Mesothelial cell of epicardium (in vitro differentiated cells): ENCODE data around the gene EIF4E3. TPM values are rescaled to one million over a fixed set of nuclear protein-coding genes. Genes with fewer than 3 reads are reported as not detected.

Experiments used
- DNase-seq, 2 experiments: peaks; one replicate each; pipeline ENCODE4 v3.0.0; 2021; ENCODE audit warnings: low spot score in 2 of 2; ENCODE audit not compliant: unreplicated experiment in 2 of 2
- H3K27ac Mint-ChIP-seq: 2 replicates; pipeline ENCODE4 v1.8.0; 2021; ENCODE audit warnings: mixed read lengths
- H3K27me3 Mint-ChIP-seq: 2 replicates; pipeline ENCODE4 v1.8.0; 2021; ENCODE audit warnings: low read depth, mixed read lengths
- H3K36me3 Mint-ChIP-seq: 2 replicates; pipeline ENCODE4 v1.8.0; 2021; ENCODE audit warnings: mixed read lengths
- H3K4me1 Mint-ChIP-seq: 2 replicates; pipeline ENCODE4 v1.8.0; 2021; ENCODE audit warnings: mixed read lengths
- H3K4me3 Mint-ChIP-seq: 2 replicates; pipeline ENCODE4 v1.8.0; 2021; ENCODE audit warnings: mild to moderate bottlenecking, moderate library complexity, mixed read lengths
- H3K9me3 Mint-ChIP-seq: 2 replicates; pipeline ENCODE4 v1.8.0; 2021; ENCODE audit warnings: mixed read lengths
- total RNA-seq: library from RNA; stranded (reverse); gene quantifications from 3 replicates; pipeline ENCODE4 v1.2.1, GENCODE V29; 2021
- TF ChIP-seq, protein P1 (sequence below): fragments of 200-600 bp; sonication (generic); IDR thresholded peaks from one replicate; pipeline ENCODE4 v1.5.0; 2021; ENCODE audit warnings: antibody characterized with exemption; ENCODE audit not compliant: unreplicated experiment

The EIF4E3 gene
- total RNA-seq, 1 donor from 2014 or later: 9.9 TPM

DNA sequence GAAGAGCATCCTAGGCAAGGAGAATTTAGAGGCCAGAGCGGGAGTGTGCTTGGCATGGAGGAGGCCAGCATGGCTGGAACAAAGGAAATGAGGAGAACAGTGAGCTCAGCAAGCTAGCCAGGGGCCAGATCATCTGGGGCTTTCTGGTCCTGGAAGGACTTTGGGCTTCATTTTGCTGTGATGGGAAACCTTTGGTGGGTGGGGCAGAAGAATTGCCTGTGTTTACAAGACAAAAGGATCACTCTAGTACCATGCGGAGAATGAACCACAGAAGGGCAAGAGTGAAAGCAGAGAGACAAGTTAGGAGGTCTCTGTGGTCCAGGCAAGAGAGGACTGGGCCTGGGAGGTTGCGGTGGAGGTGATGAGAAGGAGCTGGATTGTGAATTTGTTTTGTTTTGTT is 80.1 kb downstream of the EIF4E3 start:
- no peak overlapping the region for H3K27ac Mint-ChIP-seq

GRCh38 chr3:71641674-71642073 is 83.5 kb downstream of the EIF4E3 start:
- no peak for DNase-seq
- TF ChIP-seq, protein P1, sequence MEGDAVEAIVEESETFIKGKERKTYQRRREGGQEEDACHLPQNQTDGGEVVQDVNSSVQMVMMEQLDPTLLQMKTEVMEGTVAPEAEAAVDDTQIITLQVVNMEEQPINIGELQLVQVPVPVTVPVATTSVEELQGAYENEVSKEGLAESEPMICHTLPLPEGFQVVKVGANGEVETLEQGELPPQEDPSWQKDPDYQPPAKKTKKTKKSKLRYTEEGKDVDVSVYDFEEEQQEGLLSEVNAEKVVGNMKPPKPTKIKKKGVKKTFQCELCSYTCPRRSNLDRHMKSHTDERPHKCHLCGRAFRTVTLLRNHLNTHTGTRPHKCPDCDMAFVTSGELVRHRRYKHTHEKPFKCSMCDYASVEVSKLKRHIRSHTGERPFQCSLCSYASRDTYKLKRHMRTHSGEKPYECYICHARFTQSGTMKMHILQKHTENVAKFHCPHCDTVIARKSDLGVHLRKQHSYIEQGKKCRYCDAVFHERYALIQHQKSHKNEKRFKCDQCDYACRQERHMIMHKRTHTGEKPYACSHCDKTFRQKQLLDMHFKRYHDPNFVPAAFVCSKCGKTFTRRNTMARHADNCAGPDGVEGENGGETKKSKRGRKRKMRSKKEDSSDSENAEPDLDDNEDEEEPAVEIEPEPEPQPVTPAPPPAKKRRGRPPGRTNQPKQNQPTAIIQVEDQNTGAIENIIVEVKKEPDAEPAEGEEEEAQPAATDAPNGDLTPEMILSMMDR: no peak
- Mint-ChIP-seq H3K4me1 (peaks cover 2% of the 10 kb centered on the region), H3K9me3 (no peaks in the 10 kb centered on the region), H3K27ac (no peak overlapping the region), H3K36me3 (no peaks in the 10 kb centered on the region), H3K4me3 (no peak overlapping the region), H3K27me3 (no peaks in the 10 kb centered on the region)

More for the DNA sequence above, 80.1 kb downstream of the EIF4E3 start:
- Mint-ChIP-seq H3K9me3 (no peaks in the 10 kb centered on the region), H3K4me3 (no peak overlapping the region), H3K36me3 (no peaks in the 10 kb centered on the region), H3K4me1 (peaks cover 7% of the 10 kb centered on the region), H3K27me3 (no peaks in the 10 kb centered on the region)
- TF ChIP-seq, protein P1: no peak
- no peak for DNase-seq

DNA sequence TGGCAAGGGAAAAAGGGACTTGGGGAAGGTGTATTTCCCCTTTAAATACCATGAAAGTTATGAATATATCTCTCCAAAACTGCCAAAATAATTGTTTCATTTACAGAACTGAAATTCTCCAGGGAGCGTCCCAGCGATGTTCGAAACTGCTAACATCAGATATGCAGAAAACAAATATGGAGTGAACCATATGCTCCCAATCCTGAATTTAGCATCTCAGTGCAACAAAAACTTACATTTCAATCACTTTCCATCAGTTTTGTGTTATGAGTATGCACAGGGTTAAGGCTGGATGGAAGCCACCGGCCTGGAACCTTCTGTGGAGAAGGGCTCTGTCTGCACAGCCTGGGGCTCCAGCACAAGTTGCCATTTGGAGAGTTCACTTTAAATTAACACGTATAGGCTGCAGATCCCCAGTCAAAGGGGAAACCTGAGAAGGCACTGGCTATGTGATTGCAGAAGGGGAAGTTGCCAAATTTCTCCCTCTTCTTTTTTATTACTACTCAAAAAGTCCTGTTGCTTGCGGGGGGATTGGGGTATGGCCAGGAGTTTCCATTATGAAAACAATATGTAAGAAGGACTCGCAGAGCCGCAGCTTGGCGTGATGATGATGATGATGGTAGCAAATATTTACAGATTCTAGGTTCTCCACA is 84.7 kb downstream of the EIF4E3 start:
- H3K27me3 Mint-ChIP-seq: no peaks in the 10 kb centered on the region
- DNase-seq: no peak
- H3K4me1 Mint-ChIP-seq: no peaks in the 10 kb centered on the region
- no peaks in the 10 kb centered on the region for H3K9me3 Mint-ChIP-seq
- no peak overlapping the region for H3K27ac Mint-ChIP-seq
- H3K4me3 Mint-ChIP-seq: no peak overlapping the region
- no peaks in the 10 kb centered on the region for H3K36me3 Mint-ChIP-seq
- TF ChIP-seq, protein P1: no peak

DNA sequence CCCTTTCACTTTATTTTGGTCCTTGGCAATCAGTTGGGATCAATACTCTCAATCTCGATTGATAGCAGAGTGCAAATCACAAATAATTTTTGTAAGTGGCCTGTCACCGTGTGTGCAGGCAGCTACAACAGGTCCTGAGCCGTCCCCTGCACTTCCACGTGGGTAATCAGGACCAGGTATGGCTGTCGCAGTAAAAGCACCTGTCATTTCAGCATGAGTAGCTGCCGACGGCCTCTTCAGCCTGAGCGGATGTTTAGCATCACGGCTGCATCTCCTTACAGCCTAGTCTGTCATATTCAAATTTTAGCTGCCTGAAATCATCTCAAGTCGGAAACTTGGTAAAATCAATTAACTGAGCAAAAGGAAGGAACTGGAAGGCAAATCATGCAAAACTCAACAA is 88.7 kb downstream of the EIF4E3 start:
- Mint-ChIP-seq H3K36me3 (no peaks in the 10 kb centered on the region), H3K27me3 (no peaks in the 10 kb centered on the region), H3K4me1 (no peaks in the 10 kb centered on the region), H3K27ac (no peak overlapping the region), H3K9me3 (no peaks in the 10 kb centered on the region), H3K4me3 (no peak overlapping the region)
- DNase-seq: no peak
- TF ChIP-seq, protein P1: no peak

DNA sequence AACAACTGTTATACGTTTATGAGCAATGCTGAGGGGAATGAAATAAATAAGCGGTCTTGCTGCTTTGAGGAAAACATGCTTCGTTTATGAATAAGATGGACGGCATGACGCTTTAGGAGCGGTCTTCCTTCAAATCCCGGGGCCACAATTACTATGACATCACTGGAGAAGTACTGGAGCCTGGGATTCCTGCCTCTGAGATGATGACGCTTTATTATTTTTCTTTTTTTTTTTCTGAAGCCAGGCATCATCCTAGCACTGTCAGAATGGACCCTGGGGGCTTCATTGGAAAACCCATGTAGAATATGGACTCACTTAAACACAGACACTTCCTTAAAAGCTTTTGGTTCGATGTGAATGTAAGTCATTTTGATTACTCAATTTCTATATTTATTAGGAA is 89.2 kb downstream of the EIF4E3 start:
- Mint-ChIP-seq H3K27me3 (no peaks in the 10 kb centered on the region), H3K27ac (no peak overlapping the region), H3K4me3 (no peak overlapping the region), H3K36me3 (no peaks in the 10 kb centered on the region), H3K4me1 (no peaks in the 10 kb centered on the region), H3K9me3 (no peaks in the 10 kb centered on the region)
- TF ChIP-seq, protein P1: no peak
- no peak for DNase-seq

DNA sequence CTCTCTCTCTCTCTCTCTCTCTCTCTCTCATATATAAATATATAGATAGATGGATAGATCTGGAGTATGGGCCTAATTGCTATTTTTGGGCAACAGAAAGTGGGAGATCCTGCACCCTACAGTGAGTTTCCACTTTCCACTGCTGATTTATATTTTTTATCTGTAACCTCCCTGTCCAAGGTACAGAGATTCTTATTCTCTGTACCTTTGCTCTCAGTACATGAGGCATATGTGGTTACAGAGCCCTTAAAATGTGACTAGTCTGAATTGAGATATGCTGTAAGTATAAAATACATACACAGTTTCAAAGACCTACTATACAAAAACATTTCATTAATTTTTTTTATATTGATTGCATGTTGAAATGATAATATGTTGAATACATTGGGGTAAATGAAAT is 90.5 kb downstream of the EIF4E3 start:
- H3K9me3 Mint-ChIP-seq: no peaks in the 10 kb centered on the region
- H3K4me1 Mint-ChIP-seq: no peaks in the 10 kb centered on the region
- TF ChIP-seq, protein P1: no peak
- H3K27me3 Mint-ChIP-seq: no peaks in the 10 kb centered on the region
- no peaks in the 10 kb centered on the region for H3K36me3 Mint-ChIP-seq
- DNase-seq: no peak
- no peak overlapping the region for H3K27ac Mint-ChIP-seq
- no peak overlapping the region for H3K4me3 Mint-ChIP-seq
